Endometrial microvascular endothelial cells (primary cell): ENCODE measurements around the gene ANKRD62. TPM values are rescaled to one million over a fixed set of nuclear protein-coding genes. Genes with fewer than 3 reads are reported as not detected.

Experiments used
- in situ Hi-C: cut with HindIII; loops from 2 replicates; pipeline ENCODE4 v1.10.0; 2017; ENCODE audit warnings: low sequenced_read_pairs, low pct_unique_long_range_greater_than_20kb; ENCODE audit errors: inconsistent ontology term
- total RNA-seq: library from RNA; depleted of rRNA; stranded (reverse); fragments of >200 nt; gene quantifications from one replicate; pipeline ENCODE4 v1.2.3, GENCODE V29; 2015; ENCODE audit errors: inconsistent ontology term

The ANKRD62 gene
- not detected for total RNA-seq

GRCh38 chr18:12093520-12094257, at the start of gene ANKRD62:
Gene ANKRD62 (plus strand): TSS chr18:12093843. CDS start chr18:12094018, 175 bp downstream.
- in situ Hi-C loops: no loop called here

DNA sequence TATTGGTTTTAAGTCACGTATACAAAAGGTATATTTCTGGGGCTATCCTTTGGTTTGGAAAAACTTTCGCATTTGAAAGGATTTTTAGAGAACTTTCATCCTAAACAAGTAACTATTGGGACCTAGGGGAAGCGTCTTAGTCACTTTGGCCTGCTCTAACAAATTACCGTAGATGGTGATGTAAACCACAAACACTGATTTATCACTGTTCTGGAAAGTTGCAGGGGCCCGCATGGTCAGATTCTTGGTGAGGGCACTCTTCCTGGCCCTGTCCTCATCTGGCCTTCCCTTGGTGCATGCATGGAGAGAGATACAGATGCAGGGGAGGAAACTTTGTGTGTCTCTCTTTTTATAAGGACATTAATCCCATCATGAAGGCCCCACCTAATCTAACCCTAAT, 49.1 kb upstream of the ANKRD62 start:
- in situ Hi-C loops: no loop called here

GRCh38 chr18:12046046-12046750, 47.4 kb upstream of the ANKRD62 start:
- in situ Hi-C loops: no loop called here

GRCh38 chr18:12046751-12047335, 46.8 kb upstream of the ANKRD62 start:
- in situ Hi-C loops: no loop called here

DNA sequence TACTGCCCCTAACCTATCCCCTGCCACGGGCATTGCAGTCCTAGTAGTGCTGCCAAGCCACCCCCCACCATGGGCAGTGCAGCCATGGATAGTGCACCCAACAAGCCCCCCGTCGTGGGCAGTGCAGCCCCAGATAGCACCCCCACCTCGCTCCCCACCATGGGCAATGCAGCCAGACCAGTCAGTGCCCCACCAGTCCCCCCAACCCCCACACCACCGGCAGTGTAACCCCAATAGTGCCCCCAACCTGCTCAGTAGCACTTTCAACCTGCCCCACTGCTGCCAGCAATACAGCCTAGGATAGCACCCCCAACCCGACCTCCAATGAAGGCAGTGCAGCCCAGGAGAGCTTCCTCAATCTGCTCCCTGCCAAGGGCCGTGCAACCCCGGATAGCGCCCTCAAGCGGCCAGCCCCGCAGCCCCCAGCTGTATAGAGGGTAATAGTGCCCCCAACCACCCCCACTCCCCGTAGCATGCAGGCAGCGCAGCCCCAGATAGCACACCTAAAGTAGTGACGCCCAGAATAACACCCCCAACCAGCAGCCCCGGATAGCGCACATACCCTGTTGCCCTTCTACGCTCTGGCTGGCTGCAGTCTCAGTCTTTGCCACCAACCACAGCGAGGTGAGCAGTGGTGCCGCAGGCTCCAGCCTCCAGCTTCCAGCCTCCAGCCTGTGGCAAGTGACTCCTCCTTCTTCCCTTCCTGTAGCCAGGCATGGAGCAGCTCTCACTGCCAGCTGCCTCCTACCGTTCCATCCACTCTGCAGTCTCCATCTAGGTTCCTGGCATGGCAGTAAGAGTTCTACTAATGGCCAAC, 45.4 kb upstream of the ANKRD62 start:
- in situ Hi-C loops: no loop called here

GRCh38 chr18:12048827-12049175, 44.8 kb upstream of the ANKRD62 start:
- in situ Hi-C loops: no loop called here

GRCh38 chr18:12049978-12050811, 43.4 kb upstream of the ANKRD62 start:
- in situ Hi-C loops: no loop called here

DNA sequence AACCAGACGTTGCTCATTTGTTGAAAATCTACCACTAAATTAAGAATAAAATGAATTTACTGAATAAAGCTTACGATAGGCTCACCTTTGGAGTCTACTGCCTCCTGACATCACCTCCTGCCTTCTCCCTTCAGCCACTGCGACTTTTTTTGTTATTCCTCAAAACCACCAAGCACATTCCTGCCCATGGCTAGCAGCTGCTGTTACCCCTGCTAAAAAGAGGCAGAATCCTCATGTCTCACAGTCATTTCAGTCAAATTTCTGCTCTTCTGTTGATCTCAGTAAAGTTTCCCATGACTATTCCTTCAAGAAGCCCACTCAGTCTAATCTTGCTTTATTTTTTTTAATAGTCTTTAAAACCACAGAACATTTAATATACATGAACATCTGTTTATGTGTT, 40.8 kb upstream of the ANKRD62 start:
- in situ Hi-C loops: no loop called here

GRCh38 chr18:12053289-12053688, 40.4 kb upstream of the ANKRD62 start:
- in situ Hi-C loops: no loop called here

DNA sequence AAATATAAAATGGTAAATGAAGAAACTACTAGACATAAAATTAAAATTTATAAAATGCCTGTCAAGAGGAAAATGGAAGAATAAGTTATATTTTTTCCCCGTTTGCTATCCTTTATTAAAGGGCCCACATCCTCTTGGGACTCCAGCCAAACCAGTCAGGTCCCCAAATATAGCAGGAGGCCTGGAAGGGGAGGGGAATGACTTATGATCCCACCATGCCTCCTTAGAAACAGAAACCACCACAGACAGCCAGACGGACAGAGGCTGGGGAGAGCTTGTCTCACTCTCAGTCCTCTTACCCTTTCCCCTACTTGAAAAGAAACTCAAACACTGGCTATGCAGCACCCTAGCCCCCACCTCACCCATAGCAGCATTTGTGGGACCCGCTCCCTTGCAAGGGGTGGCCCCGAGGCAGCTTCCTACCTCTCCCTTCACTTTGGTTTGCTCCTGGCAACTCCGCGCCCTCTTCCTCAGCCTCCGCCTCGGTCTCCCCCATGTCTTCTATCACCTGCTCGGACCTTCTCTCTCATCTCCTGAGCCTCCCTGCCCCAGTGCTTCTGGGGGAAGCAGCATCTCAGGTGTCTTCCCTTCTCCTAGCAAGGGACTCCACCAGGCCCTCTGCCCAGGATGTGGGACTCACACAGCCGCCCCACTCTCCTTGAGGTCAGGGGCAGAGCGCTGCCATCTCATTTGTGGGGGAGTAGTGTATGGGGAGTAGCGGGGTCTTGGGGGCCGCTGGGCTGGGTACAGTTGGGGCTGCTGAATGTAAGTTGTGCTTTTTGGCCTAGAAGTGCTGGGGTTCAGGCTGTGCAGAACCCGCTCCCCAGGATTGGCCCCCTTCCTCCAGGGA, 37.4 kb upstream of the ANKRD62 start:
- in situ Hi-C loops: no loop called here

- in situ Hi-C loops: no loop called here
Observed at GRCh38 chr18:12056884-12057402, 36.7 kb upstream of the ANKRD62 start.

GRCh38 chr18:12057419-12058039, 36.1 kb upstream of the ANKRD62 start:
- in situ Hi-C loops: no loop called here

- in situ Hi-C loops: no loop called here
Observed at GRCh38 chr18:12059334-12060181, 34.1 kb upstream of the ANKRD62 start.

GRCh38 chr18:12060182-12060870, 33.3 kb upstream of the ANKRD62 start:
- in situ Hi-C loops: no loop called here

DNA sequence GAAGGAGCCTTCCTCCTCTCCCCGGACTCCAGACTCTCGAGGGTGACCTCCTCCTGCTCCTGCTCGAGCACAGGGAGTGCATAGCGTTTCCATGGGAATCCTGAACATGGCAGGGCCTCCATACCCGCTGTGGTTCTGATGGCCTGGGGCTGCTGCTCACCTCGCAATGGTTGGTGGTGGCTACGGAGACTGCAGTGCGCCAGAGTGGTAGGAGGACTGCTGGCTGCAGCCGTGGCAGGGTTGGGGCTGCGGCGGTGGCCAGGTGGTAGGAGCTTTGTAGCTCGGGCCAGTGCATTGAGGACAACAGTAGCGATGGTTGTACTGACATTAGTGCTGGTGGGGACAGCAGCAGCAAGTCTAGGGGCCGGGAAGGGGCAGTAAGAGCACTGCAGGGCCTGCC, 32.0 kb upstream of the ANKRD62 start:
- in situ Hi-C loops: no loop called here

- in situ Hi-C loops: no loop called here
Observed at GRCh38 chr18:12062974-12063373, 30.7 kb upstream of the ANKRD62 start.
